ENCODE measurements around the gene FRY.
"Not testable (repeated sequence)": the region's sequence is repeated elsewhere in the genome, so short reads cannot be mapped to it uniquely, and the experiment has no call there.

FRY gene

DNA sequence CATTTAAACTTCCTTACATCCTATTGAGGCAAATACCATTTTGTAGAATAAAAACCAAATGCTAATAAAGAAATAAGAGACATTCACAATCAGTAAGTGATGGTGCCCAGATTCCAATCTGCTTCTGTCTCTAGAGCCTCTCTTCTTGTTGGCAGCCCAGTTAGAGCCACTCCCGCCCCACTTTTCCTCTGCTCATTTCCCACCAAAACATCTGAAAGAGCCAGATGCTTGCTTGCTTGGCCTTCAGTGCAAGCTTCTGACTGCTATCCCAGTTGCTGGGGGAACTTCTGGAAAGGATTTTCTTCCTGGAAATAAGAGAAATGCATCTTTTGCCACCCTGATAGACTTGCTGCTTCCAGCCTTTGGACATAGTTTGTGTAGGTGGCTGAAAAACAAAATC lies 12.9 kb downstream of the FRY start:
- DNase-seq = no peak

DNA sequence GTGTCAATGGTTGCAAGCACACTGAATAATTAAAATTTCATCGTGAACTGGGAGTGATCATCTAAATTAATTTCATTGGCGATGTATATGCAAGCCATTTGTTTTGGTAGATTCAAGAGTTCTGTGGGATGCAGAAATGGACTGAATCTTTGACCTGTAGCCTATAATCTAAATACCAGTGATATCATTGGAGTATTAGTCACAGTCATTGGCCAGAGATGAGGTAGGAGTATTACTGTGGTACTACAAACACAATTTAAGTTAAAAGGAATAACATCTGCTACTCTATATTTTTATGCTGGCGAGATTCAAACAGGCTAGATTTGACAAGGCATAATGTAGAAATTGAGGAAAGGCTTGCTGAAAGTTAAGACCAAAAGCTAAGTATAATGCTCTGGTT lies 14.0 kb downstream of the FRY start:
- DNase-seq = no peak

DNA sequence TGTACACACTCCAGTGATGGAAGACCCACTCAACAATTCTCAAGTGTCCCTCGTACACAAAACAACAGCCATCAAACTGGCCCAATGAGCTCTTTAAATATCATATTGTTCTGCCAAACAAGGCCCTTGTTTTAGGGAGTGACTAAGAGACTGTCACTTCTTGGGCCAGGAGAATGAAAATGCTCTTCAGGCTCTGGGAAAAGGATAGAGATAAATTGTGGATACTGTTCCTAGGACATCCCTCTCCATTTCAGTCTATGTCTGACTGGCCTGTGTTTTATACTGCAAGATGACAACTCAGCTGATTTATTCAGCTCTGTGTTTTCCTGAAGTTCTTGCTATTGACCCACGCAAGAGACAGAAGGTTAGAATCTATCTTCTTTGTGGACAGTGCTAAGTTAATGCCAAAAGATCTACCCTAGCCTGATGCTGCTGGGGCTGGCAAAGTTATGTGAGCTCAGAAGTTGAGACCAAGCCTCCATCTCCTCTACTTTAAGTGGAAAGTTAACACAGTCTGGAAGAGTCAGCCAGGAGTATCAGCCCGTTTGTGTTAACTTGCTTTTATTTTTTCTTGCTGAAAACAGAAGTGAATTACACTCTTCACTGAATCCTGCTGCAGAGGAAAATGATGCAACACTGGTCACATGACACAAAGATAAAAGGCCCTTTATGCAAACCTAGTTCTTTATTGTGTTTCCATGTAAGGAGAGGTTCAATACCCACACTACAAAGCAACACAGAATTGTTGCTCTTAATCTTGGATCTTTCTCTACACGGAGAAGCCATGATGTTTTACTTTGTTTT lies 14.6 kb downstream of the FRY start:
- DNase-seq = peak; percentile 70

DNA sequence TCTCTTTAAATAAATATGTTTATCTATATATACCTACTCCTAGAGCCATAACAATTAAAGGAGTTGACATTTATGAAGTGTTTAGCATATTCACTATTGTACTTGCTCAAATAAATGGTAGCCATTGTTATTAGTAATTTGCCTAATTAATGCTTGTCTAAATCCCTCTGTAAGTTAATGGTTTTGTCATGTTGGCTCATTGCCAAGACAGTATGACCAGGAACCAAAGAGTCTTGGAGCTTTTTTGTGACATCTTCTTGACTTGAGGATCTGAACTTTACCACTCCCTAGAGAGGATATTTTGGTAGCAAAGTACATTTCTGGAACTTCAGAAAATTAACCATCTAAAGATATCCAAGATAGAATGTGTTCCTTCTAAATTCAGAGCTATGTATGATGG lies 15.5 kb downstream of the FRY start:
- DNase-seq = no peak

DNA sequence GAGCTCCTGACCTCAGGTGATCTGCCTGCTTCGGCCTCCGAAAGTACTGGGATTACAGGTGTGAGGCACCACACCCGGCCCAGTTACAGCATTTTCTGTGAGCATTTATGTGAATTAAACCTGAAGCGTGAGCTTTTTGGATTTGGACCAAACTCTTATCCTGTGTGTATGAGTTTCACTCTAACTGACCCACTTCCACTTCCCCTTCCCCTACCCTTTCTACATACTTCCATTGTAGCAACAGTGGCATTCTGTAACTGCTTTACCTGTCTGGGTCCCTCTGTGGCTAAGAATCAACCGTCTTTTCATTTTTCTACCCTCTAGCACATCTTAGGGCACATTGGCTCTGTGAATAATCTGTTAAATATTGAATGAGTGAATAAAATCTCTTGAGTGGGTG lies 16.2 kb downstream of the FRY start:
- no peak for DNase-seq

DNA sequence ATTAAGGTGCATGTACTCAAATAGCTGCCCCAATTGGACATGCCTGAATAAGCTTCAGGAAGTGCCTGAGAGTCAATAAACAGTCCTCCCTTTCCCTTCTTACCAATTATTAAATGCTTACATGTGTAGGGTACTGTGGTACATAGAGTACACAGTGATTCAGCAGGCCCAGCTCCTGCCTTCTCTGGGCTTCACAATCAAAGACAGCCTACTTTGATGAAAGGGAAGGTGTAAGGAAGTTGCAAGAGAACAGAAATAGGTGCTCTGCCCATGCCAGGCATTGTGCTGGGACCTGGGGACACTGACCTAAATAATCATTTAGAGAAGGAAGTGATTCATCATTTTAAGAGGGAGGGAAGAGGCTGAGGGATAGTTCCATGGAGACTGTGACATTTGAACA lies 17.2 kb downstream of the FRY start:
- peak; percentile 34 for DNase-seq

DNA sequence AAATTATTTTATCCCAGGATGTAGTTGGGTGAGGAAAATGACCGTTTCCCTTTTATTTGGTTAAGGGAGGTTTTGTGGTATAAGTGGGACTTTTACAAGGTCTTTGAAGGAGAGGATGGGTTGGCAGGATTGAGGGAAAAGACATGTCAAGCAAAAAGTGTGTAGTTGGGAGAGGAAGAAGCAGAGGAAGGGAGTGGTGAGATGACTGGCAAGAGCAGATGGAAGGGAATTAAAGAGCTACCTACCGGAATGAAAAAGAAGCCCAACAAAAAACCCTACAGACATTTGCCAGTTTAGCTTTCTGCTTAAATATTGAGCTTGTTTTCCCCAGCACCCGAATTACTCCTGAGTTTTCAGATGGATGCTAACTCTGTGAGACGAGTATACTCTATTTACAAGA lies 19.6 kb downstream of the FRY start:
- DNase-seq = no peak

DNA sequence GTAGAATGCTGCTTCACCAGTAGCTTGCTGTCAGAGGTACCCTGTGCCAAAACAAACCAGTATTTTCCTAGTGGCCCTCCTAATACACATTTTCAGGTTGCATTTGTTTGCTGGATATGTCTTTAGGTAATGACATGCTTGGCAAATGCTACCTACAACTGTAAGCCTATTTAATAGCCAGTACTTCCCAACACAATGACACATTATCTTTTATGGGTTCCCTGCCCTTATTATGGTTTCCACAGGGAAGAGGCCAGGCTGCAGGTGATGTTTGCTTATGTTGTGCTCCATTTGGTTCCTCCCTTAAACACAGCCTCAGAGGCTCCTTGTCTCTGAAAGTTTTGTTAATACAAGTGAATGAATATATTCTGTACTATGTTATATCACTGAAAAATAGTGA lies 24.7 kb downstream of the FRY start:
- DNase-seq = peak; percentile 43

DNA sequence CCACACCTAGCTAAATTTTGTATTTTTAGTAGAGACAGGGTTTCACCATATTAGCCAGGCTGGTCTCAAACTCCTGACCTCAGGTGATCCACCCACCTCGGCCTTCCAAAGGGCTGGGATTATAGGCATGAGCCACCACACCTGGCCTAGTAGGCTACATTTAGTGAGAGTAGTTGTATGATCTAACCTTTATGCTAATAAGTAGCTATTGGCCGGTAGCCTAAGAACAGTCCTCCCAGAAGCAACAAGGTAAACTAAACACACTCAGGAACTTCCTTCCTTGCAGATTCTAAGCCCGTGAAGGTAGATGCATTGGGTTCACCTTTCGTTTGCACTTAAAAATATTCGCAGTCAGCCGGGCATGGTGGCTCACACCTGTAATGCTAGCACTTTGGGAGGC lies 25.8 kb downstream of the FRY start:
- not testable (repeated sequence) for DNase-seq

DNA sequence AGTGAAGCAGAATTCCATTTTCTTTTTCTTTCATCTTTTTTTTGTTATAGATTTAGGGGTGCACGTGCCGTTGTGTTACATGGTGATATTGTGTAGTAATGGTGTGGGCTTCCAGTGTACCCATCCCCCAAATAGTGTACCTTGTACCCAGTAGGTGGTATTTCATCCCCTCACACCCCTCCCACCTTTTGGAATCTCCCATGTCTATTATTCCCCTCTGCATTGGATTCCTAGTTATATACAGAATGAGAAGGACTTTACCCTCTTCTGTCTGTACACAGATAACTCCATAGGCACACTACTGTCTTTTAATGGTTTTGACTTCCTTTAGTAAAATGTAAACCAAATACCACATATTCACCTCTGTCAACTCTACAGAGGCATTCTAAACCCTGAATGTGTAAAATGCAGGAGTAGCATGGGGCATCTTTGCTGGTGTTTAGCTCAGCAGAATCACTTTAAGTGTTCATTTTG lies 28.0 kb downstream of the FRY start:
- no peak for DNase-seq

DNA sequence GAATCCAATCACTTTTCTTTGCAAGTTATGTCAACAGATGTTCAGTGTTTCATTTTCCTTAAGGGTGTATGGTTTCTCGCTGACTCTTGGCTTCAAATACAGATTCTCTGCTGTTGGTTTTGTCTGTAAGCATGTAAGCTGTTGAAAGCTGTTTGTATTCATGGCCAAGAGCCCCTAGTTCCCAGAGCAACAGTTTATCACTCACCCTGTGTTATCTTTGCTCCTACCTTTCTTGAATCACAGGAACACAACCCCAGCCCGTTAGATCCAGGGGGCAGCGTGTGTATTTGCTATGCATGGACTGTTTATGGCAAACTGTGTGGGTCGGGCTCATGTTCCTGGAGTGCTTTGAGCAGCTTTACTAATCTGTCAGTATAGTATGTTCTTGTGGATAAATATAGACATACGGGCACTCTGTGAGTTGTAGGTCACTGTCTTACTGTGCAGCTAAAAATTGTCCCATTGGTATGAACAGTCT lies 28.9 kb downstream of the FRY start:
- no peak for DNase-seq

DNA sequence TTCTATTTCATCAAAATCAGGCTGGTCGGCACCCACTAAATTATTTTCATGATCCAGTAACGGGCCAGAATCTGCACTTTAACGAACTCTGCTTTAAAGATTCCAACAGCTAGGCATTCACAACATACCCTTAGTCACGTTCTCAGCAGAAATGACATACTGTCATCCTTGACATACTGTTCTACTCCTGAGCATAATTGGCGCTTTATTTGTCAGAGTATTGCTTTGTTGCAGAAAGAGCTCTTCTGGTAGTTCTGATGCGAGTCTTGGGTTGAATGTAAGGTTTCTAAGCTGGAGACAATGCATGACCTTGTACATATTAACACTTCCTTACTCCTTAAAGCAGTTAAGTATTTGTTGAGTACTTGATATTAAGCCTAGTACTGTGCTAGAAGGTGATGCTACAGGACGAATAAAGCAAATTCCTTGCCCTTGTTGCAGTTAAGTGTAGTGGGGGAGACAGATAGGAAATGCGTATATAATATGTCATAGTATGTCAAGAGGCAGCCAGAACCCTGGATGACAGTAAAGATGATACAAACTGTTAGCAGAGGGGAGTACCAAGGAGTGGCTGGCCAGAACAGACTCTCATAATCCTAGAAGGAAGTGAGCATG lies 32.2 kb downstream of the FRY start:
- no peak for DNase-seq

DNA sequence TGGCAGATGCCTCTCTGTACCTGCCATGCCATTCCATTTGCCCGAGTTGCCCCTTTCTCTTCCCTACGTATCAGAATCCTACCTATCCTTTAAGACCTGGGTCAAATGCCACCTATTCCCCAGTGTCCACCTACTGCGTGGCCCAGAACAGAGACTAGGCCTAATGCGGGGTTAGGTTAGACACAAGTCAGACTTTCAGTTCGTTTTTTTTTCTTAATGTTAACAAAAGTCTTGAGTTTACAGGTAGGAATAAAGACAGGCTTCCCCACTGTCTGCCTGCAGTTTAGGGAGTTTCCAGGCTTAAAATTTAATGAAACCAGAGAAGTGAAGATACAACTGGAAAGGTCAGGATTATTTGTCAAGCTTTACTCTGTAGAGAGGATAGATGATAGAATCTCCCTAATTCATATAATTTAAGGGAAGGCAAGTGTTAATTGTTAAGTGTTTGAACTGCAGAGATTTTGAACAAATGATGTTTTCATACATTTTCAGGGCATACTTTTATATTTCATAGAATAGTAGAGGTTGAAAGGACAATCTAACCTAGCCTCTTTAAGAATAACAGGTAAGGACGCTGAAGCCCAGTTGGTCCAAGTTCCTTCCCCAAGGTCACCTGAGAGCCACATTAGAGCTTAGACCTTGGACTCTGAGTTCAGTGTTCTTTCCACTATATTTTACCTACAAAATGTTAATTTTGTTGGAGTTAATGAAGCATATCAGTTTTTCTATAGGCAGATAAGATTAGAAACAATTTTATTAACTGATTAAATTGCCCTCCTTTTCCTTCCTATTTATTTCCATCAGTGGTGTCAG lies 35.8 kb downstream of the FRY start:
- no peak for DNase-seq

DNA sequence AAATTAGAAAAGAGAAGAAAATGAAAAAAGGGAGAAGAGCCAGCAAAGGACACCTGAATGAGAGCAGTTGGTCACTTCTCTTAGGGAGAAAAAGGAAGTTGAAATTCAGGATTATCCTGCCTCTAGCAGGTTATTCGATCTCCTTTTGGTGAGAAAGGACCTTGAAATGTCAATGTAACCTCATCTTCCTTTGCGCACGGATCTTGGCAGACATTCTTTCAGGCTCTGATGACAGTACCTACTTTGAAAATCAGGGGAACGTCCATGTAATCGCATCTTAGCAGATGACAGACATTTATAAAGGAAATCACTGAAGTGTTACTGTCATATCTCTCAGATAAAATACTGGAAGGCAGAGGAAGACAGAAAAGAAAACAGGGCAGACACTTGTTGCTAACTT lies 36.7 kb downstream of the FRY start:
- no peak for DNase-seq

DNA sequence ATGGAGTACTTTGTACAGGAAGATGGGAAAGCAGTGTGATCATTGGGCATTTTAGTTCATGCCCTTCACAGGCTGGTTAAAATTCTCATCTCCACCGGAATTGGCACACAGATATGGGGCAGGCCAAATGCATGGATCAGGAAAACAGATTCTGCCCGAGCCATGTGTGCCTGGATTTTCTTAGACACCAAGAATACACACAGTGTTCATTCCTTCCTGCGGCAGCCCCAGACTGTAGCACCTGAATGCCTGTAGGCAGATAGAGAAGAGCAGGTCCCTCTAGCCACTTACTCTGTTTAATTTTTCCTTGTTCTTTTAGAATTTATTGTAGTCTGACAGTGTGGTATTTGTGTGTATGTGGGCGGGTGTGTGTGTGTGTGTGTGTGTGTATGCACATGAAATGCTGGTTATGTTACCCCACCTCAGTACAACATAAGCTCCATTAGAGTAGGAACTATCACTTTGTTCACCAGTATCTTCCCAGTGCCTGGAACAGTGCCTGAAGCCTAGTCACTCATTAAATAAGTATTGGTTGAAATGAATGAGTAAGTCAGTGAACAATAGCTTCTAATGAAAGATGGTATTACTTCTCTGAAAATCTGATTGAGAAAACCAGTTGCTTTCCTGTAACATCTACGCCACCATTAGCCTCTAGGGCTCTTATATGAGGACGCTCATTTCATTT lies 41.7 kb downstream of the FRY start:
- DNase-seq = no peak

DNA sequence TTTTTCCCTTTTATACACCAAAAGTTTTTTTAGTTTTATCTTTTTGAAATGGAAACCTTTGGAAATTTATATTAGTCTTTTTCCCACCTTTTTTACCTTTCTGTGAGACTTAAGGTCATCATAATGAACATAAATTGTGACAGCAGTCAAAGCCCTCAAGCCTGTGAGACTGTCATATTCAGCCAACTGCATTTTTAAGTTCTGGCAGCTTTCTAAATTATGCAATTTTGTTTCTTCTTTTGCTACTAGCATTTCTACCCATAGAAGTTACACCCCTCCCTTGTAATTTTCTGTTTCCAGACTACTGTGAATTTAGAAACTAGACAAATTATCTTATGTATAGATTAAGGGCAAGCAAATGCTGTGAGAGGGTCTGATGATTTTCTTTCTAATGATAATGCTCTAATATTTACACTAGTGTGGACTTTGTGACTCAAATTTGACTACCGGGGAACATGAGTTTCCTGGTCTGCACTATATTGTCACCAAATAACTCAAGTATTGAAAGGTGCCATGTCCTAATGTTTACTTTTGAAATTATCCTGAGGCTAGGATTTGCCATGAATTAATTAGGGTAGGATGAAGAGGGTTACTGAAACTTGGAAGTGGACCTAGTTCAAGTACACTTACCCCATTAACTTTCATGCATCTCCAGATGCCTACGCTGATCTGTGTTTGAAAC lies 43.7 kb downstream of the FRY start:
- DNase-seq = no peak

DNA sequence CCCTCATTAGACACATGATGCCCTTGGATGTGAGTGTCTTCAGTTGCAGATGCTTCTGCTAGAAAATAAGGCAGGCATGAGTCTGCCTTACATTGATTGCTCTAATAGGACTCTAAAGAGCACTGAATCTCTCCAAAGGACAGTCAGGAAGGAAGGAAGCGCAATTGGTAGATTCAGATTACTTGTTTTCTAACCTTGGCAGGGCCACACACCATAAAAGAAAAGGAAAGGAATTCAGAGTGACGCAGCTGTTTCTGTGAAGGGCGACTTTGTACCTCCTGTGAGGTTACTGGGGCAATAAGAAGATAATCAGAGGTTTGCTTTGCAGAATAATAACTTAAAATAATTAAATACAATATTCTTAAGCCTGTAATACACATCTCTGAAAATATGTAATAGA lies 48.0 kb downstream of the FRY start:
- no peak for DNase-seq

DNA sequence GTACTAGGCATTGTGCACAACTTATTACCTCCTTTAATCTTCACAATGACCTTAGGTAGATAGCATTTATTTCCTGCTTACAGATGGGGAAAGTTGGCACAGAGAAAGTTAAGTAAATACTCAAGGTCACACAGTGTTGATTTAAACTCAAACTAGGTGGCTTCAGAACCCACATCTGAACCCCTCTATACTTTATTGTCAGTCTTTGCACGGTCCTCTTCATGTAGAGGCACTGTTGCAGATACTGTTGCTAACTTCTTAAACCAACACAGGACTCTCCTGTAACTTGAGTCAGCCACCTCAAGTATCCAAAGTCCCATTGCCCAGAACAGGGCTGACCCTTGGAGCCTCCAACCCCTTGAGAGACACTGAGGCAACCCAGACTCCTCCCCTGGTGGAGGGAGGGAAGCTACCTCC lies 48.8 kb downstream of the FRY start:
- peak; percentile 19 for DNase-seq

DNA sequence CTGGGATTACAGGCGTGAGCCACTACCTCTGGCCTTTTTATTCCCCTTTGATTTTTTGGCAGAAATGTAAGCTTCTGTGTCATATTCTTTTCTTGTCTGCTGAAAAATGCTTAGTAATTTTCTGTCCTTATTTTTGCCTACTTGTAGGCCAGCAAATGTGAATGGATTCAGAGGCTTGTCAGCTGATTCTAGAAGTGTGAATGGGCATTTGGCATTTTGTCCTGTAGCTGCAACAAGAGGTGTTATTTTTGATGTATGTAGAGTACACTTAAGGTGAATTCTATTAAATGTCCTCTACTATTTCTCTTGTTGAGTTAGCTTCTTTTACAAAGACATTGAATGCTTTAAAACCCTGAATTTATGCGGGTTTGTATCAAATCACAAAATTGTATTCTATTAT lies 50.0 kb downstream of the FRY start:
- no peak for DNase-seq

DNA sequence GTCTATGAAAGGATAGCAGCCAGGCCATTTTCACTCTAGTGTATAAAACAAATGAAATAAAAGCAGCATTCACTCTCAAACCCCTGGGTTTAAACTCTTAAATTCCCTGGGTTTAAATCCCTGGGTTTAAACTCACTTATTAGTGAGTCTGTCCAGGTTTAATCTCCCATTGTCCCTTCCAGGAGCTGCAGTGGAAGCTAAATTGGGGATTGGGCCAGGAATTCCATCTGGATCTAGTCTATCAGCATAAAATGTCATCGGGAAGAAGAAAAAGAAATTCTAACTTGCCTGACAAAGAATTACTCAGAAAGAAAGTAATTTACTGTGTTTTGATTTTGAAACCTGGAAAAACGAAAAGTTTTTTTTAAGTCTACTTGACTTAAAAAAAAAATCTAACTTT lies 54.8 kb downstream of the FRY start:
- no peak for DNase-seq

DNA sequence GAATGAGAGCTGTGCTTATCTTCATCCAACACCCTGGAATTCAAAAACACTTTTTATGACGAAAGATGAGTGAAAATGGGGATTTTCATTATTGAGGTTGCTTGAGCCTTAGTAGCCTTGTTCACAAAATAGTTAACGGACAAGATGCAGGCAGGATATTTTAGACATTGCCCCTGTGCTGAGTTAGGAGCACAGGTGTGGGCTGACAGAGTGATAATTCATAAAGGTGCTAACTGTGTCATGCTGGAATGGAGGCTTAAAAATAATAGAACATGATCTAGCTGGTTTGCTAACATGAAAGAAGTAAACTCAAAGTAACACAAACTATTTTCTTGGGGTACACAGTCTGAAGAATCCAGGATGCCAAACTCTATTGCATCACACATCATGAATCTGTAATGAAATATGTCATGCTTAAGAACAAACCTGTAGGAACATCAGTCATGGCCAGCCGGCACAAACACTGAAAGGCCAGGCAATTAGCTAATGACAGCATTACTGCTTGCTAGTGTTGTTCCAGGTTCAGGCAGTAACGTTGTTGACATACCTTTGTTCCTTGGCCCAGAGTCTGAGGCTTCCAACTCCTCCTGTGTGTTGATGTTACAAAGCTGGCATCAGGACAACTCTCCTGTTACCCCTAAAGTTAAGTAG lies 55.3 kb downstream of the FRY start:
- DNase-seq = no peak
